IMR-90 (cell line): ENCODE results near the gene SH3RF1. TPM values are rescaled to one million over a fixed set of nuclear protein-coding genes. Genes with fewer than 3 reads are reported as not detected.

Experiments used
- ATAC-seq: fragments of 200-7000 bp; cut with Tn5 transposase; 2 replicates; pipeline ENCODE4 v1.9.1; 2020; ENCODE audit warnings: low read depth, mild to moderate bottlenecking, moderate library complexity
- BruUV-seq: library from RNA; stranded (reverse); fragments of 400-500 nt; replicated peaks from 2 replicates; lab custom pipeline; 2021; lab: Mats Ljungman, UMichigan
- CTCF ChIA-PET: fragments of 300-600 bp; formaldehyde crosslinking; extraction: SDS; loops from one replicate; lab custom pipeline; 2021; ENCODE audit warnings: antibody characterized with exemption; lab: Yijun Ruan, JAX
- POLR2A ChIA-PET: fragments of 300-600 bp; sonication (Branson Sonifier 250); formaldehyde crosslinking; loops from one replicate; lab custom pipeline; 2022; ENCODE audit warnings: antibody characterized with exemption; ENCODE audit not compliant: unreplicated experiment; lab: Charles Lee
- DNase-seq: peaks from one replicate; pipeline ENCODE4 v3.0.0; 2013
- H2AFZ ChIP-seq: replicated peaks from 2 replicates; pipeline ENCODE3; 2013; ENCODE audit warnings: low read length, mild to moderate bottlenecking; ENCODE audit not compliant: poor library complexity
- H2AK5ac ChIP-seq: 2 replicates; pipeline ENCODE4 v1.6.1; 2013; ENCODE audit warnings: low read depth, low read length, inconsistent platforms
- H2AK9ac ChIP-seq: replicated peaks from 2 replicates; pipeline ENCODE3; 2013; ENCODE audit warnings: mild to moderate bottlenecking, low read depth, low read length, moderate library complexity; ENCODE audit not compliant: poor library complexity
- H2BK120ac ChIP-seq: 2 replicates; pipeline ENCODE4 v1.6.1; 2013; ENCODE audit warnings: low read depth, low read length, inconsistent platforms
- H2BK15ac ChIP-seq: 3 replicates; pipeline ENCODE4 v1.6.1; 2013; ENCODE audit warnings: low read depth, low read length, inconsistent platforms
- H2BK20ac ChIP-seq: 2 replicates; pipeline ENCODE4 v1.6.1; 2013; ENCODE audit warnings: low read depth, mild to moderate bottlenecking, inconsistent platforms, low read length, moderate library complexity
- H2BK5ac ChIP-seq: 2 replicates; pipeline ENCODE4 v1.6.1; 2013; ENCODE audit warnings: mild to moderate bottlenecking, low read depth, low read length, inconsistent platforms; ENCODE audit not compliant: poor library complexity, severe bottlenecking
- H3K14ac ChIP-seq: replicated peaks from 2 replicates; pipeline ENCODE4 v1.6.1; 2013; ENCODE audit warnings: low read depth, low read length, inconsistent platforms
- H3K18ac ChIP-seq: 2 replicates; pipeline ENCODE4 v1.6.1; 2013; ENCODE audit warnings: low read depth, low read length, control low read depth
- H3K23ac ChIP-seq: 2 replicates; pipeline ENCODE4 v1.6.1; 2013; ENCODE audit warnings: low read depth, low read length, inconsistent platforms
- H3K27ac ChIP-seq: 2 replicates; pipeline ENCODE4 v1.5.1; 2013; ENCODE audit warnings: mild to moderate bottlenecking, control low read depth, low read length; ENCODE audit not compliant: insufficient read depth
- H3K27me3 ChIP-seq: 2 replicates; pipeline ENCODE4 v1.6.1; 2013; ENCODE audit warnings: low read length; ENCODE audit not compliant: control insufficient read depth, insufficient read depth
- H3K36me3 ChIP-seq: 2 replicates; pipeline ENCODE4 v1.6.1; 2013; ENCODE audit warnings: low read length, mixed read lengths; ENCODE audit not compliant: control insufficient read depth, insufficient read depth
- H3K4ac ChIP-seq: 2 replicates; pipeline ENCODE4 v1.6.1; 2013; ENCODE audit warnings: low read depth, low read length, inconsistent platforms
- H3K4me1 ChIP-seq: 2 replicates; pipeline ENCODE4 v1.6.1; 2013; ENCODE audit warnings: low read length, mixed read lengths; ENCODE audit not compliant: control insufficient read depth, insufficient read depth
- H3K4me2 ChIP-seq: 2 replicates; pipeline ENCODE4 v1.6.1; 2013; ENCODE audit warnings: low read depth, mild to moderate bottlenecking, control low read depth, low read length, moderate library complexity
- H3K4me3 ChIP-seq: 2 replicates; pipeline ENCODE4 v1.5.1; 2013; ENCODE audit warnings: low read depth, mild to moderate bottlenecking, control low read depth, low read length, moderate library complexity; ENCODE audit not compliant: insufficient read depth
- H3K56ac ChIP-seq: 2 replicates; pipeline ENCODE4 v1.6.1; 2013; ENCODE audit warnings: low read length, inconsistent platforms; ENCODE audit not compliant: insufficient read depth; ENCODE audit errors: extremely low read depth
- H3K79me1 ChIP-seq, 2 experiments: 2 replicates each; pipeline ENCODE4 v1.6.1; 2013; ENCODE audit warnings: low read length in 2 of 2, inconsistent platforms in 1 of 2, low read depth in 1 of 2
- H3K9ac ChIP-seq: 2 replicates; pipeline ENCODE4 v1.6.1; 2013; ENCODE audit warnings: low read depth, low read length, control low read depth
- H3K9me1 ChIP-seq: 2 replicates; pipeline ENCODE4 v1.6.1; 2013; ENCODE audit warnings: low read length, inconsistent platforms; ENCODE audit not compliant: insufficient read depth
- H3K9me3 ChIP-seq: 2 replicates; pipeline ENCODE4 v1.6.1; 2013; ENCODE audit warnings: low read length; ENCODE audit not compliant: control insufficient read depth, insufficient read depth
- H4K20me1 ChIP-seq: 2 replicates; pipeline ENCODE4 v1.6.1; 2013; ENCODE audit warnings: low read length, inconsistent platforms; ENCODE audit not compliant: insufficient read depth
- H4K5ac ChIP-seq: 2 replicates; pipeline ENCODE4 v1.6.1; 2013; ENCODE audit warnings: mild to moderate bottlenecking, low read depth, low read length, control low read depth
- H4K8ac ChIP-seq, 2 experiments: 2 replicates each; pipeline ENCODE4 v1.6.1; 2013; ENCODE audit warnings: low read depth in 2 of 2, low read length in 2 of 2, control low read depth in 1 of 2, inconsistent platforms in 1 of 2
- H4K91ac ChIP-seq: 2 replicates; pipeline ENCODE4 v1.6.1; 2013; ENCODE audit warnings: low read depth, low read length, inconsistent platforms; ENCODE audit not compliant: insufficient read depth
- BHLHE40 ChIP-seq: fragments of 150-350 bp; IDR thresholded peaks from 2 replicates; pipeline ENCODE4 v1.6.1; 2016; ENCODE audit warnings: mild to moderate bottlenecking, low read depth, low read length
- CEBPB ChIP-seq: IDR thresholded peaks from 2 replicates; pipeline ENCODE4 v1.6.1; 2012; ENCODE audit warnings: low read depth, low read length, improper control_type of control experiment
- CHD1 ChIP-seq: IDR thresholded peaks from 2 replicates; pipeline ENCODE4 v1.6.1; 2012; ENCODE audit warnings: low read depth, low read length, improper control_type of control experiment
- FOS ChIP-seq: fragments of 150-350 bp; IDR thresholded peaks from 2 replicates; pipeline ENCODE4 v1.6.1; 2016; ENCODE audit warnings: low read depth, low read length
- MAFK ChIP-seq: IDR thresholded peaks from 2 replicates; pipeline ENCODE4 v1.6.1; 2012; ENCODE audit warnings: low read depth, low read length, improper control_type of control experiment
- MAZ ChIP-seq: IDR thresholded peaks from 2 replicates; pipeline ENCODE4 v1.6.1; 2012; ENCODE audit warnings: low read depth, mild to moderate bottlenecking, low read length, improper control_type of control experiment, moderate library complexity, borderline replicate concordance
- MXI1 ChIP-seq: IDR thresholded peaks from 2 replicates; pipeline ENCODE4 v1.6.1; 2012; ENCODE audit warnings: low read depth, mild to moderate bottlenecking, low read length, moderate library complexity, borderline replicate concordance
- NFE2L2 ChIP-seq: fragments of 150-350 bp; IDR thresholded peaks from 2 replicates; pipeline ENCODE4 v1.6.1; 2016; ENCODE audit warnings: low read depth, mild to moderate bottlenecking, low read length
- POLR2A ChIP-seq: IDR thresholded peaks from 2 replicates; pipeline ENCODE4 v1.6.1; 2012; ENCODE audit warnings: mild to moderate bottlenecking, low read depth, low read length
- RAD21 ChIP-seq: IDR thresholded peaks from 2 replicates; pipeline ENCODE4 v1.6.1; 2012; ENCODE audit warnings: low read length, improper control_type of control experiment
- RCOR1 ChIP-seq: IDR thresholded peaks from 2 replicates; pipeline ENCODE4 v1.6.1; 2012; ENCODE audit warnings: mild to moderate bottlenecking, low read length, improper control_type of control experiment; ENCODE audit not compliant: insufficient replicate concordance
- RFX5 ChIP-seq: IDR thresholded peaks from 2 replicates; pipeline ENCODE4 v1.8.0; 2012; ENCODE audit warnings: low read depth, mild to moderate bottlenecking, low read length, moderate library complexity
- SMC3 ChIP-seq: fragments of 150-350 bp; IDR thresholded peaks from 2 replicates; pipeline ENCODE4 v1.6.1; 2016; ENCODE audit warnings: low read depth, mild to moderate bottlenecking, antibody characterized with exemption, low read length, moderate library complexity
- WGBS, 2 experiments: methylation state at CpG; one replicate each; pipeline versions ENCODE4 v1.1.5 to v1.1.7; 2013; ENCODE audit warnings: missing lambda C conversion rate in 2 of 2; ENCODE audit not compliant: insufficient read length in 1 of 2; ENCODE audit errors: extremely low coverage in 2 of 2; 5-methylcytosine and 5-hydroxymethylcytosine counted together
- dilution Hi-C: fragments of 300-500 bp; cut with HindIII; formaldehyde crosslinking; loops from one replicate; pipeline ENCODE4 v1.14.3; 2018; ENCODE audit warnings: low sequenced_read_pairs; ENCODE audit not compliant: unreplicated experiment
- in situ Hi-C: fragments of 300-500 bp; cut with MboI; formaldehyde crosslinking; loops from 3 replicates; pipeline ENCODE4 v1.14.3; 2019; ENCODE audit warnings: low sequenced_read_pairs, inconsistent platforms, mixed read lengths
- intact Hi-C: fragments of 100-400 bp; cut with micrococcal nuclease; formaldehyde crosslinking; loops from 2 replicates; pipeline ENCODE4 v1.10.0; 2022
- polyA plus RNA-seq, 3 experiments: library from polyadenylated mRNA; depleted of rRNA; stranded (reverse); fragments of >200 nt; gene quantifications; 2 replicates each; pipeline ENCODE4 v1.2.3, GENCODE V29; 2012; ENCODE audit warnings: low replicate concordance in 1 of 3
- total RNA-seq: library from RNA; depleted of rRNA; stranded (reverse); fragments of >200 nt; gene quantifications from 2 replicates; pipeline ENCODE4 v1.2.3, GENCODE V29; 2012
- TF ChIP-seq, protein P1 (sequence below): fragments of 150-350 bp; IDR thresholded peaks from 2 replicates; pipeline ENCODE4 v1.6.1; 2017; ENCODE audit warnings: mild to moderate bottlenecking, antibody characterized with exemption, low read length, low read depth
- TF ChIP-seq, protein P2 (sequence below): conservative IDR thresholded peaks from 2 replicates; pipeline ENCODE4 v1.5.1; 2012; ENCODE audit warnings: mild to moderate bottlenecking, low read depth, low read length, improper control_type of control experiment
- TF ChIP-seq, protein P3 (sequence below): fragments of 150-350 bp; IDR thresholded peaks from 2 replicates; pipeline ENCODE4 v1.6.1; 2016; ENCODE audit warnings: low read depth, mild to moderate bottlenecking, low read length, moderate library complexity, borderline replicate concordance

Gene SH3RF1
- total and polyA plus RNA-seq, 2 of the 4 experiments (the other 2 are of a cell fraction), result 22.0 to 29.8 TPM

GRCh38 chr4:169084954-169085353, 185.8 kb downstream of the SH3RF1 start:
- Histone ChIP-seq H3K9me1 (peaks cover 4% of the 10 kb centered on the region; the same call in 1 of the 2 replicates), H3K9me3 (no peaks in the 10 kb centered on the region), H2AK5ac (no peak overlapping the region), H3K27ac (no peak overlapping the region), H3K56ac (no peak overlapping the region), H2BK20ac (no peak overlapping the region), H2BK15ac (no peak overlapping the region), H3K4me3 (no peak overlapping the region), H3K9ac (no peak overlapping the region), H3K14ac (no peak overlapping the region), H3K36me3 (peaks cover 5% of the 10 kb centered on the region), H4K20me1 (no peaks in the 10 kb centered on the region), H3K18ac (no peak overlapping the region), H2BK120ac (no peak overlapping the region), H2AFZ (no peak overlapping the region), H3K27me3 (no peaks in the 10 kb centered on the region), H3K4me1 (peaks cover 3% of the 10 kb centered on the region), H3K4me2 (no peak overlapping the region), H2AK9ac (no peak overlapping the region), H4K8ac (no peak overlapping the region), H3K79me1 (peaks cover 0 to 5% of the 10 kb centered on the region in 2 experiments; a peak in 1 of 4 replicates), H3K23ac (no peak overlapping the region), H3K4ac (no peak overlapping the region), H4K91ac (no peak overlapping the region), H2BK5ac (no peak overlapping the region), H4K5ac (no peak overlapping the region)
- ATAC-seq (no peak), DNase-seq (no peak)
- ChIA-PET CTCF (interaction anchor here (1.0 kb wide), 1 partner anchor 11 kb away, joined by 3 read pairs; no protein-coding TSS in a partner anchor), POLR2A (no interaction called here)
- dilution Hi-C loops, result no loop called here
- WGBS, 2 experiments, result no CpG with 5 or more reads among the region's 4 CpGs
- intact Hi-C loops, result no loop called here
- in situ Hi-C loops, result no loop called here
- TF ChIP-seq, protein P1, sequence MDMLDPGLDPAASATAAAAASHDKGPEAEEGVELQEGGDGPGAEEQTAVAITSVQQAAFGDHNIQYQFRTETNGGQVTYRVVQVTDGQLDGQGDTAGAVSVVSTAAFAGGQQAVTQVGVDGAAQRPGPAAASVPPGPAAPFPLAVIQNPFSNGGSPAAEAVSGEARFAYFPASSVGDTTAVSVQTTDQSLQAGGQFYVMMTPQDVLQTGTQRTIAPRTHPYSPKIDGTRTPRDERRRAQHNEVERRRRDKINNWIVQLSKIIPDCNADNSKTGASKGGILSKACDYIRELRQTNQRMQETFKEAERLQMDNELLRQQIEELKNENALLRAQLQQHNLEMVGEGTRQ, result no peak
- TF ChIP-seq POLR2A, result no peak
- no peak for TF ChIP-seq MAFK
- no peak for TF ChIP-seq RAD21
- TF ChIP-seq CEBPB, result no peak
- no peak for TF ChIP-seq MAZ
- TF ChIP-seq RCOR1, result no peak
- no peak for TF ChIP-seq MXI1
- TF ChIP-seq RFX5, result no peak
- no peak for TF ChIP-seq CHD1
- no peak for TF ChIP-seq NFE2L2
- no peak for TF ChIP-seq FOS
- no peak for TF ChIP-seq BHLHE40
- TF ChIP-seq, protein P2, sequence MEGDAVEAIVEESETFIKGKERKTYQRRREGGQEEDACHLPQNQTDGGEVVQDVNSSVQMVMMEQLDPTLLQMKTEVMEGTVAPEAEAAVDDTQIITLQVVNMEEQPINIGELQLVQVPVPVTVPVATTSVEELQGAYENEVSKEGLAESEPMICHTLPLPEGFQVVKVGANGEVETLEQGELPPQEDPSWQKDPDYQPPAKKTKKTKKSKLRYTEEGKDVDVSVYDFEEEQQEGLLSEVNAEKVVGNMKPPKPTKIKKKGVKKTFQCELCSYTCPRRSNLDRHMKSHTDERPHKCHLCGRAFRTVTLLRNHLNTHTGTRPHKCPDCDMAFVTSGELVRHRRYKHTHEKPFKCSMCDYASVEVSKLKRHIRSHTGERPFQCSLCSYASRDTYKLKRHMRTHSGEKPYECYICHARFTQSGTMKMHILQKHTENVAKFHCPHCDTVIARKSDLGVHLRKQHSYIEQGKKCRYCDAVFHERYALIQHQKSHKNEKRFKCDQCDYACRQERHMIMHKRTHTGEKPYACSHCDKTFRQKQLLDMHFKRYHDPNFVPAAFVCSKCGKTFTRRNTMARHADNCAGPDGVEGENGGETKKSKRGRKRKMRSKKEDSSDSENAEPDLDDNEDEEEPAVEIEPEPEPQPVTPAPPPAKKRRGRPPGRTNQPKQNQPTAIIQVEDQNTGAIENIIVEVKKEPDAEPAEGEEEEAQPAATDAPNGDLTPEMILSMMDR, result no peak
- TF ChIP-seq, protein P3, sequence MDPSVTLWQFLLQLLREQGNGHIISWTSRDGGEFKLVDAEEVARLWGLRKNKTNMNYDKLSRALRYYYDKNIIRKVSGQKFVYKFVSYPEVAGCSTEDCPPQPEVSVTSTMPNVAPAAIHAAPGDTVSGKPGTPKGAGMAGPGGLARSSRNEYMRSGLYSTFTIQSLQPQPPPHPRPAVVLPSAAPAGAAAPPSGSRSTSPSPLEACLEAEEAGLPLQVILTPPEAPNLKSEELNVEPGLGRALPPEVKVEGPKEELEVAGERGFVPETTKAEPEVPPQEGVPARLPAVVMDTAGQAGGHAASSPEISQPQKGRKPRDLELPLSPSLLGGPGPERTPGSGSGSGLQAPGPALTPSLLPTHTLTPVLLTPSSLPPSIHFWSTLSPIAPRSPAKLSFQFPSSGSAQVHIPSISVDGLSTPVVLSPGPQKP, result no peak
- TF ChIP-seq SMC3, result no peak
- BruUV-seq, result no TSS peak
